Neural crest cell (in vitro differentiated cells): ENCODE results near the gene FAM240B. TPM values are rescaled to one million over a fixed set of nuclear protein-coding genes. Genes with fewer than 3 reads are reported as not detected.
A peak's percentile ranks its signal among the peaks of the same experiment; 100 is the strongest.

Experiments
- DNase-seq: peaks from one replicate; pipeline ENCODE4 v3.0.0; 2021; ENCODE audit warnings: low read depth, mixed read lengths, low spot score
- H3K27ac Mint-ChIP-seq: one replicate; pipeline ENCODE4 v1.8.0; 2021; ENCODE audit warnings: mild to moderate bottlenecking, mixed read lengths; ENCODE audit not compliant: unreplicated experiment
- H3K27me3 Mint-ChIP-seq: 2 replicates; pipeline ENCODE4 v1.8.0; 2021; ENCODE audit warnings: low read depth, mild to moderate bottlenecking, mixed read lengths
- H3K36me3 Mint-ChIP-seq: 2 replicates; pipeline ENCODE4 v1.8.0; 2021; ENCODE audit warnings: low read depth, mild to moderate bottlenecking, mixed read lengths
- H3K4me1 Mint-ChIP-seq: 2 replicates; pipeline ENCODE4 v1.8.0; 2021; ENCODE audit warnings: mixed read lengths
- H3K4me3 Mint-ChIP-seq: one replicate; pipeline ENCODE4 v1.8.0; 2021; ENCODE audit warnings: mild to moderate bottlenecking, mixed read lengths
- H3K9me3 Mint-ChIP-seq: 2 replicates; pipeline ENCODE4 v1.8.0; 2021; ENCODE audit warnings: mixed read lengths
- total RNA-seq: library from RNA; stranded (reverse); gene quantifications from 2 replicates; pipeline ENCODE4 v1.2.1, GENCODE V29; 2021
- TF ChIP-seq, protein P1 (sequence below): fragments of 200-600 bp; sonication (generic); conservative IDR thresholded peaks from 2 replicates; pipeline ENCODE4 v1.5.0; 2021; ENCODE audit warnings: antibody characterized with exemption, mild to moderate bottlenecking

The FAM240B gene
- total RNA-seq, 1 donor from 2014 or later = not detected

DNA sequence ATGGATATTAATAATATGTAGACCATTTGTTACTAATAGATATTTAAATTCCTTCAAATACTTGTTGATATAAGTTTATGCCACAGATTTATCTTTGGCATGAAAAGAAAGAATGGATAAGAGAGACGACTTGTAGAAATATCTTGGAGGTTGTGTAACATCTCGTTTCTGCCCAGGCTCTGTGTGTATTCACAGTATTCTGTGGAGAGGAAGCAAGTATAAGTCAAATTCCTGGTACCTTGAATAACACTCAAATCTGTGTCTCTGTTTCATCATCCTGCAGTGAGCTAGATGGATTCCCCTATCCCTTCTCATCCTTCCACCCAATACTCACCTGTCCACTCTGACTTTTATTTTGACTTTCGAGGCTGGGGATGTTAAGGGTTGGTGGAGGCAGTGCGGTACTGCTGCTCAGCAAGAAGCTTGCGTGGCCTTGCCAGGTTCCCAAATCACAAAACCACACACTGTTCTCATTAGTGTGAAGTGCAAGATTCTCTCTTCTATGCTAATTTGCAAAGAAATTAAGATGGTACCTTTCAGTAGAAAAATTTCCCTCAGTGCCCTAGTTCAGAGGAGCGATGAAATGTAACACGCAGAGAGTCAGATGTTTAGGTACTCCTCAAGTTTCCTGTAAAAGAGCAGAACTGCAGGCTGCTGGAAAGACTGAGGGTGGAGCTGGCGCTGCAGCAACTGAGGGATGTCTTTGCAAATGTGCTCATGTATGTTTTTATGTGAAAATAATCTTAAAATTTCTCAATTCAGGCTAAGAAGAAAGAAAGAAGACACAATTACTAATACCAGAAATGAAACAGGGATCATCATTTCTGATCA lies 57.0 kb downstream of the FAM240B start:
- Mint-ChIP-seq H3K36me3 (no peaks in the 10 kb centered on the region), H3K4me3 (no peak overlapping the region), H3K4me1 (no peaks in the 10 kb centered on the region), H3K9me3 (no peaks in the 10 kb centered on the region), H3K27ac (no peak overlapping the region), H3K27me3 (no peaks in the 10 kb centered on the region)
- no peak for DNase-seq
- TF ChIP-seq, protein P1, sequence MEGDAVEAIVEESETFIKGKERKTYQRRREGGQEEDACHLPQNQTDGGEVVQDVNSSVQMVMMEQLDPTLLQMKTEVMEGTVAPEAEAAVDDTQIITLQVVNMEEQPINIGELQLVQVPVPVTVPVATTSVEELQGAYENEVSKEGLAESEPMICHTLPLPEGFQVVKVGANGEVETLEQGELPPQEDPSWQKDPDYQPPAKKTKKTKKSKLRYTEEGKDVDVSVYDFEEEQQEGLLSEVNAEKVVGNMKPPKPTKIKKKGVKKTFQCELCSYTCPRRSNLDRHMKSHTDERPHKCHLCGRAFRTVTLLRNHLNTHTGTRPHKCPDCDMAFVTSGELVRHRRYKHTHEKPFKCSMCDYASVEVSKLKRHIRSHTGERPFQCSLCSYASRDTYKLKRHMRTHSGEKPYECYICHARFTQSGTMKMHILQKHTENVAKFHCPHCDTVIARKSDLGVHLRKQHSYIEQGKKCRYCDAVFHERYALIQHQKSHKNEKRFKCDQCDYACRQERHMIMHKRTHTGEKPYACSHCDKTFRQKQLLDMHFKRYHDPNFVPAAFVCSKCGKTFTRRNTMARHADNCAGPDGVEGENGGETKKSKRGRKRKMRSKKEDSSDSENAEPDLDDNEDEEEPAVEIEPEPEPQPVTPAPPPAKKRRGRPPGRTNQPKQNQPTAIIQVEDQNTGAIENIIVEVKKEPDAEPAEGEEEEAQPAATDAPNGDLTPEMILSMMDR = peak; percentile 43

GRCh38 chr9:38659538-38659937 lies 60.4 kb downstream of the FAM240B start:
- no peaks in the 10 kb centered on the region for H3K9me3 Mint-ChIP-seq

GRCh38 chr9:38656896-38657295 lies 63.0 kb downstream of the FAM240B start:
- H3K9me3 Mint-ChIP-seq = no peaks in the 10 kb centered on the region
- no peaks in the 10 kb centered on the region for H3K4me1 Mint-ChIP-seq
- TF ChIP-seq, protein P1 = no peak
- no peak for DNase-seq
- no peaks in the 10 kb centered on the region for H3K36me3 Mint-ChIP-seq
- peaks cover 3% of the 10 kb centered on the region for H3K27me3 Mint-ChIP-seq
- no peak overlapping the region for H3K4me3 Mint-ChIP-seq
- no peak overlapping the region for H3K27ac Mint-ChIP-seq

More at GRCh38 chr9:38659538-38659937, 60.4 kb downstream of the FAM240B start:
- Mint-ChIP-seq H3K27ac (no peak overlapping the region), H3K27me3 (peaks cover 3% of the 10 kb centered on the region), H3K4me3 (no peak overlapping the region), H3K4me1 (no peaks in the 10 kb centered on the region), H3K36me3 (no peaks in the 10 kb centered on the region)
- TF ChIP-seq, protein P1 = no peak
- DNase-seq = no peak

DNA sequence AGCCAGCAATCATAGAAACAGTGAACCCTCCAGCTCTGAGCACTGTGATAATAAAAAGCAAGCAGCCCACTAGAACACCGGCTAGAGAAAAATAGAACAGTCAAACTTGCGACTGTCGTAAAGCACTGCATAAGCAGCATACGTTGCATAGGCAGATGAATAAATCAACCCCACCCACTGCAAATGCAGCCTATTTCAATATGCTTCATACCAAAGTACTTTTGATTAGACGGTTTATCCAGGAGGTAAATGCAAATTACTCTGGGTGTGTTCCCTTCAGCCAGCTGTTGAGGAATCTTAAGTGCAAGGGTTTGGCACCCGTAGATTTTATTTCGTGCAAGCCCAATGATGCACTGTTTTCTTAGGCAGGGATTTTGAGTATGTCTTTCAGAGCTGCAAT lies 67.4 kb downstream of the FAM240B start:
- TF ChIP-seq, protein P1 = no peak
- no peak for DNase-seq
- H3K4me3 Mint-ChIP-seq = no peak overlapping the region
- no peaks in the 10 kb centered on the region for H3K9me3 Mint-ChIP-seq
- no peaks in the 10 kb centered on the region for H3K4me1 Mint-ChIP-seq
- H3K27ac Mint-ChIP-seq = no peak overlapping the region
- H3K27me3 Mint-ChIP-seq = peaks cover 3% of the 10 kb centered on the region
- H3K36me3 Mint-ChIP-seq = no peaks in the 10 kb centered on the region

GRCh38 chr9:38652044-38652443 lies 67.9 kb downstream of the FAM240B start:
- no peaks in the 10 kb centered on the region for H3K36me3 Mint-ChIP-seq
- H3K4me3 Mint-ChIP-seq = no peak overlapping the region
- TF ChIP-seq, protein P1 = no peak
- DNase-seq = no peak
- no peaks in the 10 kb centered on the region for H3K9me3 Mint-ChIP-seq
- H3K4me1 Mint-ChIP-seq = no peaks in the 10 kb centered on the region
- peaks cover 3% of the 10 kb centered on the region for H3K27me3 Mint-ChIP-seq
- H3K27ac Mint-ChIP-seq = no peak overlapping the region
